BLaER1 treated with 17β-estradiol and CSF1 and Interleukin-3, amounts not matched to agents 10 nM and 100 nM (cell line): ENCODE data around the gene KIAA2012.
"Not testable (repeated sequence)": the region's sequence is repeated elsewhere in the genome, so short reads cannot be mapped to it uniquely, and the experiment has no call there.

ENCODE experiments used
- H3K27ac ChIP-seq, 11 experiments: shearing (Covaris generic); formaldehyde crosslinking; 2 replicates each; pipeline ENCODE4 v1.8.1; 2022
- H3K27me3 ChIP-seq, 11 experiments: shearing (Covaris generic); formaldehyde crosslinking; 2 replicates each; pipeline ENCODE4 v1.8.1; 2022
- H3K36me3 ChIP-seq, 11 experiments: shearing (Covaris generic); formaldehyde crosslinking; 2 replicates each; pipeline ENCODE4 v1.8.1; 2022
- H3K4me1 ChIP-seq, 10 experiments: shearing (Covaris generic); formaldehyde crosslinking; 2 replicates each; pipeline ENCODE4 v1.8.1; 2022
- H3K4me2 ChIP-seq, 11 experiments: shearing (Covaris generic); formaldehyde crosslinking; 2 replicates each; pipeline ENCODE4 v1.8.1; 2022
- H3K4me3 ChIP-seq, 10 experiments: shearing (Covaris generic); formaldehyde crosslinking; 2 replicates each; pipeline ENCODE4 v1.8.1; 2022
- H3K9ac ChIP-seq, 11 experiments: shearing (Covaris generic); formaldehyde crosslinking; 2 replicates each; pipeline ENCODE4 v1.8.1; 2022
- H3K9me3 ChIP-seq, 11 experiments: shearing (Covaris generic); formaldehyde crosslinking; replicated peaks in 1 of 11; 2 replicates each; pipeline ENCODE4 v1.8.1; 2022
- H4K20me1 ChIP-seq, 11 experiments: shearing (Covaris generic); formaldehyde crosslinking; 2 replicates each; pipeline ENCODE4 v1.8.1; 2022
- Cebpa-rat ChIP-seq, 11 experiments: shearing (Covaris generic); IDR thresholded peaks; 2 replicates each; pipeline ENCODE4 v1.8.1; 2022

Gene KIAA2012

DNA sequence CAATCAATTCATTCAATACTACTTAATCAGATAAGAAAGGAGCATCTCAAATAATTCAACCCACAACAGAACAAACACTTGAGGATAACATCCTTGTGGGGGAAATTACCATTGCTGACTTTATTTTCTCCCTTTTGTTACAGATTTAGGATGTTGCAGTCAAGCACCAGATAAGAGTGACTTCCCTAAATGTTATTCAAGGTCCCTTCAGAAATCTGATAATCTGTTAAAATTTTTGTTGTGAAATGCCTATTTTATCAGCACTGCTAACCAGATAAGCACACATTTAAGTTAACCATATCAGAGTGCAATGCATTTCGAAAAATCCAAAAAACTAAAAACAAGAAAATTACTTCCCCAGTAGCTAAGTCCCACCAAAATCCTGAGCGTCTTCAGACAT lies 131.8 kb downstream of the KIAA2012 start:
- Histone ChIP-seq H3K4me2 (no peak overlapping the region), H3K4me3 (no peak overlapping the region), H3K9ac (no peak overlapping the region), H3K36me3 (peaks cover 57 to 90% (median 73%) of the 10 kb centered on the region in 11 experiments), H3K4me1 (peaks cover 0 to 5% (median 0%) of the 10 kb centered on the region in 10 experiments; a peak in 2 of 20 replicates), H4K20me1 (peaks cover 0 to 16% (median 5%) of the 10 kb centered on the region in 11 experiments; a peak in 11 of 22 replicates), H3K9me3 (no peaks in the 10 kb centered on the region), H3K27me3 (no peaks in the 10 kb centered on the region), H3K27ac (no peak overlapping the region)
- no peak for TF ChIP-seq Cebpa-rat (IDR thresholded peaks at IDR 0.05)

DNA sequence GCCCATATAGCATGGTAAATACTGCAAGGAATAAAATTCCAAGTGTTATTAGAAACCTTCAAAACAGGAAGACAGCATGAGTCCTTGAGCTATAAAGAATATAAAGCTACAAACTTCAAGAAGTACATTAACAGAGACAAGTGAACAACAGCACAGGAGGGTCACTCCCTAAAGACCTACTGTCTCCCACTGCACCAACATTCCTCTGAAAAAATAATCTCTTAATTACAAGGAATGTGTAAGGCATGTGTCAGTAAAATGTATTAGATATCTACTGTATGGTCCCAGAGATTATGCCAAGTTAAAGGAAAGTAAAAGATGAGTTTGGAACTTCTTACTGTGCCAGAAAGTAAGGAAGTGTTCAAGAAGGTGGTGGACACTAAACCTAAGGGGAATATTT lies 135.5 kb downstream of the KIAA2012 start:
- Histone ChIP-seq H3K27ac (no peak overlapping the region), H3K36me3 (peaks cover 81 to 100% (median 93%) of the 10 kb centered on the region in 11 experiments), H3K4me1 (peaks cover 0 to 5% (median 0%) of the 10 kb centered on the region in 10 experiments; a peak in 2 of 20 replicates), H4K20me1 (peaks cover 0 to 35% (median 13%) of the 10 kb centered on the region in 11 experiments; a peak in 12 of 22 replicates), H3K9me3 (no peaks in the 10 kb centered on the region), H3K9ac (no peak overlapping the region), H3K4me3 (no peak overlapping the region), H3K4me2 (no peak overlapping the region), H3K27me3 (no peaks in the 10 kb centered on the region)
- no peak for TF ChIP-seq Cebpa-rat (IDR thresholded peaks at IDR 0.05)

DNA sequence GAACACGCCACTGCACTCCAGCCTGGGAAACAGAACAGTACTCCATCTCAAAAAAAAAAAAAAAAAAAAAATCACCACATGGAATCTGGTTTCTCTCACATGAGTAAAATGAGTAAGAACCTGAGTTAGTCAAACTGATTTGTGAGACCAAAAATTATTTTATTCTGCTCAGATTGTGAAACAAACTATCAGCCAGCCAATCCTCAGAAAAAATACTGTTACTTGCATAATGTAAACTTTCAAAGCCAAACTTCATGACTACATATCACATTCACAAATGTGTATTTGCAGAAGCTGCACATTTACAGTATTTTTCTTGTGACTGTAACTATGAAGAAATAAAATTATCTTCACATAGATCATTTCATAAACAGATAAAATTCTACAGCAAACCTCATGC lies 142.1 kb downstream of the KIAA2012 start:
- Histone ChIP-seq H3K4me3 (no peak overlapping the region), H3K9me3 (no peaks in the 10 kb centered on the region), H3K4me2 (no peak overlapping the region), H4K20me1 (peaks cover 11 to 71% (median 42%) of the 10 kb centered on the region in 11 experiments; a peak in 21 of 22 replicates), H3K36me3 (peaks cover 79 to 98% (median 93%) of the 10 kb centered on the region in 11 experiments), H3K9ac (no peak overlapping the region), H3K27ac (no peak overlapping the region), H3K27me3 (no peaks in the 10 kb centered on the region), H3K4me1 (no peaks in the 10 kb centered on the region)
- TF ChIP-seq Cebpa-rat (IDR thresholded peaks at IDR 0.05) = no peak

DNA sequence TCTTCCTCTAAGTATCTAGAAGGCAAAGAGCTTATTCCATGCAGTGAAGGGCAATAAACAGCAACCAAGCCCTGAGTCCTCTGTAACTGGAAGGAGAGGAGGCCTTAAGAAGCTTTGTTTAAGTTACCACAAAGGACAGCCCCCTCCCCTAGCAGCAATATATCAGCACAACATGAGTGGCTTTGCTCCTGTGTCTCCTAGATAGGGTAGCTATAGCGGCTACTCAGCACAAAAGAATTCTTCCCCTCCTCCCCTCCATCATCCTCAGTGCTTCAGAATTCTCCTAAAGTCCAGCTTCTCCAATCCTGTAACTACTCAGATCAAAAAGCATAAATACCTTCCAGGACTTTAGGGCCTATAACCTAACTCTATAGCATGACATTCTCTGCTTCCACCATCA lies 148.8 kb downstream of the KIAA2012 start:
- 0 out of 20 replicates have a peak, but pooled peaks cover 0 to 3% (median 0%) of the 10 kb centered on the region in 10 experiments for H3K4me1 ChIP-seq
- H4K20me1 ChIP-seq = peaks cover 56 to 98% (median 87%) of the 10 kb centered on the region in 11 experiments
- no peak overlapping the region for H3K27ac ChIP-seq
- H3K9me3 ChIP-seq = no peaks in the 10 kb centered on the region
- H3K4me3 ChIP-seq = no peak overlapping the region
- peak overlapping the region in 1 of 11 experiments; percentile 3; a peak in 1 of 22 replicates for H3K9ac ChIP-seq
- H3K4me2 ChIP-seq = no peak overlapping the region
- H3K36me3 ChIP-seq = peaks cover 62 to 98% (median 80%) of the 10 kb centered on the region in 11 experiments
- TF ChIP-seq Cebpa-rat (IDR thresholded peaks at IDR 0.05) = no peak
- H3K27me3 ChIP-seq = no peaks in the 10 kb centered on the region

DNA sequence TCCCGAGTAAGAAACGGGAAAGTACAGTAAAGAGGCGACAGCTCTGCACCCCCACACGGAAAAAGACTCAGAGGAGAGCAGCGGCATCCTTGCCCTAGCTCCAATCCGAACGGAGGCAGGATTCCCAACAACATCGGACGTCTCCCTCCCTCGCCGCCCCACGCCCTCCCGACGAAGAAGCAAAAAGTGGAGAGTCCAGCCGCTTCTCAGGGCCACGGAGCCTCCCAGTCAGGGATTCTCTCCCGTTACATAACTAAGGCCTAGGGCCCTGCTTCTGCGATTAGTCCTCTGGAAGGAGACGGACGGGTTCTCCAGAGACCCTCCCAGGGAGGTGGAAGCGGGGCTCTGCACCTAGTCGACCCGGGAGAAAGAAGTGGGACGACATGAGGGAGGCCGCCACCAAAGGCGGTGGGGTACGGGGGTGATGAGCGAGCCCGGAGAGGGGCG lies 164.8 kb downstream of the KIAA2012 start:
- peaks cover 42 to 53% (median 51%) of the 10 kb centered on the region in 11 experiments for H4K20me1 ChIP-seq
- no peaks in the 10 kb centered on the region; a peak in 1 of 22 replicates for H3K9me3 ChIP-seq
- peak overlapping the region; percentile 83 to 97 (median 92) for H3K4me2 ChIP-seq
- H3K36me3 ChIP-seq = peaks cover 0 to 15% (median 7%) of the 10 kb centered on the region in 11 experiments; a peak in 13 of 22 replicates
- peaks cover 18 to 37% (median 27%) of the 10 kb centered on the region in 10 experiments for H3K4me1 ChIP-seq
- no peaks in the 10 kb centered on the region for H3K27me3 ChIP-seq
- H3K27ac ChIP-seq = peak overlapping the region; percentile 77 to 89 (median 84)
- no peak for TF ChIP-seq Cebpa-rat (IDR thresholded peaks at IDR 0.05)
- H3K4me3 ChIP-seq = peak overlapping the region; percentile 79 to 98 (median 96)
- peak overlapping the region; percentile 88 to 95 (median 90) for H3K9ac ChIP-seq

DNA sequence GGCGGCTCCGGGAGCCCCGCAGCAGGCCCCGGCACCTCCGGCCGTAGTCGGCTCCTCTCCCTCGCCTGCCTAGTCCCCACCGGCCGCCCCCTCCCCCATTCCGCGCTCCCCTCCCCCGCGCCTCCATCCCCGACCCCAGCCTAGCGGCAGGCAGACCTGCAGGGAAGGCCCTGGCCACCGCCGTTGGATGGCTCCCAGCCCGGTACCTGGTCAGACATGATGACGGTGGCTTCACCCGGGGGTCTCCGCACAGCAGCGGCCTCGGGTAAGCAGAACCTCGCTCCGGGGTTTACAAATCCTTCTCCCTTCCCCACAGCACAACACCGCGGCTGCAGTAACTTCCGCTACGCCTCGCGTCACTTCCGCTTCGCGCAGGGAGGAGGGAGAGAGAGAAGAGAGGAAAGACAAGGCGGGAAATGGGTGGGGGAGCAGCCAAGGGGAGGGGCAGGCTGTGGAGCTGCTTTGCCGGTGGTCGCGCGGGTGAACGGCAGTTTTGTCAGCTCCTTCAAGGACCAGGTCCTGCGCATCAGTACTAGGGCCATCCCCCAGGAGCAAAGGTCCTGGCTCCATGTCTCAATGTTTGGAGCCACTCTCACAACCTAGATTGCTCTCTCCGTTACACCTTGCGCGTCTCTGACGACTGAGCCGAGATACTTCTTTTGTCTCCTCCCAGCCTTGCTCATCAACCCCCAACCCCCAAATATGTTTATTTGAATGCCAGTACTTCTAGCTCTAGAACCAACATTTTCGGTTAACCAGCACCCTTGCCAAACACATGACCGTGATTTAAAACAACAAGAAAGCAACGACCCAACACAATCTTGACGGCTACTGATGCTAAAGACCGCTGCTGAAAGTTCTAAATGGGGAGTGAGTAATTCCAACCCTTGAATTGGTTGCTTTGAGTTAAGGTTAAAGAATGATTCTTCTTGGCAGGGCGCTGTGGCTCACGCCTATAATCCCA lies 165.5 kb downstream of the KIAA2012 start, which contains the start of gene SUMO1:
SUMO1 (minus strand) TSS at position 364 of the 964 bp plus-strand sequence; CDS start at position 218, 146 bp downstream.
- Histone ChIP-seq H3K27me3 (no peaks in the 10 kb centered on the region), H4K20me1 (peaks cover 35 to 46% (median 44%) of the 10 kb centered on the region in 11 experiments; a peak in 21 of 22 replicates), H3K4me2 (peak within 1 kb of the TSS; percentile 83 to 97 (median 92)), H3K9me3 (no peaks in the 10 kb centered on the region; a peak in 1 of 22 replicates), H3K4me1 (peaks cover 18 to 31% (median 24%) of the 10 kb centered on the region in 10 experiments), H3K4me3 (peak within 1 kb of the TSS; percentile 79 to 98 (median 96)), H3K9ac (peak within 1 kb of the TSS; percentile 88 to 95 (median 90)), H3K36me3 (peaks cover 0 to 8% (median under 1%) of the 10 kb centered on the region in 11 experiments; a peak in 5 of 22 replicates), H3K27ac (peak within 1 kb of the TSS; percentile 77 to 89 (median 84))
- no peak for TF ChIP-seq Cebpa-rat (IDR thresholded peaks at IDR 0.05)

DNA sequence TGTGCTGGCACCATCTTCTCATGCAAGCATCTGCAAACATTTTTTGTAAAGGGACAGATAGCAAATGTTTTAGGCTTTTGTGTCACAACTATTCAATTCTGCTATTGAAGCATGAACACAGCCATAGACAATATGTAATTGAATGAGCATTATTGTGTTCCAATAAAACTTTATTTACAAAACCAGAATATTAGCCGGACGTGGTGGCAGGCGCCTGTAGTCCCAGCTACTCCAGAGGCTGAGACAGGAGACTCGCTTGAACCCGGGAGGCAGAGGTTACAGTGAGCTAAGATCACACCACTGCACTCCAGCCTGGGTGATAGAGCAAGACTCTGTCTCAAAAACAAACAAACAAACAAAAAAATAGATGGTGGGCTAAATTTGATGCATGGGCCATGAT lies 174.7 kb downstream of the KIAA2012 start:
- H3K4me3 ChIP-seq, H3K36me3 ChIP-seq, H3K4me2 ChIP-seq, H3K27me3 ChIP-seq, H3K9ac ChIP-seq, H3K27ac ChIP-seq, H3K4me1 ChIP-seq, H4K20me1 ChIP-seq: not testable (repeated sequence)
- H3K9me3 ChIP-seq = peaks cover 0 to 14% (median 10%) of the 10 kb centered on the region in 11 experiments; a peak in 14 of 22 replicates

DNA sequence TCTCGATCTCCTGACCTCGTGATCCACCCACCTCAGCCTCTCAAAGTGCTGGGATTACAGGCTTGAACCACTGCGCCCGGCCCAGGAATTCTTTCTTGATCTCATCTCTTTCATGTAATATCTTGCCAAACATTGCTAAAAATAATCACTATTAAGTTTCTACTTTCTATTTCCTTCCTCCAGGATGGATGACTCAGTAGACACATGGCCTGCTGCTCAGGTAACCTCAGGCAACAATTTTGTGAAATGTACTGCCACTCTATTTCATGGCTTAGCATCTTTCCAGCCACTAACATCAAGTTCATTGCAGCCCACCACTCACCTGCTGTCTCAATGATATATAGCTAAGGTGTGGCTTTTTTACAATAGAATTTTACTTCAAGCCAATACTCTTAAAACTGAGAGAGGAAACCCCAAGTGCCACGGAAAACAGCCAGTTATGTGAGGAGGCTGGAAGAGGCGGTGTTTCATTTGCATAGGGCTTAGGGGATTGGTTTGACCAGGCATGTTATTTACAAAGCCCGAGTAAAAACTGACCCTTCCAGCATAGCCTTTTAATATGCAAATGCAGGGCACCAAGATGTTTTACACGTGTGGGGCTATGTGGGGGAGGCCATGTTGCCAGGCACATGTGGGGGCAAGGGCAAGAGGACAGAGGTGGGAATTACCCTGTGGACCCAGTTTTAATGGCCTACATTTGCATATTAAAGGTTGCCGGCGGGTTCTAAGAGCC lies 176.6 kb downstream of the KIAA2012 start:
- Histone ChIP-seq H3K27me3 (no peaks in the 10 kb centered on the region), H3K9me3 (peaks cover 0 to 14% (median 10%) of the 10 kb centered on the region in 11 experiments; a peak in 14 of 22 replicates), H3K4me2 (peak overlapping the region in 4 of 11 experiments; percentile 3 to 36 (median 14); a peak in 2 of 22 replicates), H4K20me1 (no peaks in the 10 kb centered on the region), H3K36me3 (no peaks in the 10 kb centered on the region), H3K9ac (no peak overlapping the region), H3K27ac (no peak overlapping the region), H3K4me3 (no peak overlapping the region), H3K4me1 (peaks cover 0 to 10% (median 3%) of the 10 kb centered on the region in 10 experiments; a peak in 6 of 20 replicates)
- no peak for TF ChIP-seq Cebpa-rat (IDR thresholded peaks at IDR 0.05)
